Head of caudate nucleus (tissue), 42 donors: ENCODE data around the gene NPHP4.

Source experiments
- DNase-seq, 42 donors: peaks; one replicate each; pipeline versions ENCODE4 v3.0.0 to v3.0.0-alpha.2; 2020 to 2021; ENCODE audit warnings: mixed read lengths in 7 of 42
- intact Hi-C: fragments of 100-400 bp; cut with DNase I; formaldehyde crosslinking; loops from one replicate; pipeline ENCODE4 v1.15.0; 2022

Gene NPHP4

DNA sequence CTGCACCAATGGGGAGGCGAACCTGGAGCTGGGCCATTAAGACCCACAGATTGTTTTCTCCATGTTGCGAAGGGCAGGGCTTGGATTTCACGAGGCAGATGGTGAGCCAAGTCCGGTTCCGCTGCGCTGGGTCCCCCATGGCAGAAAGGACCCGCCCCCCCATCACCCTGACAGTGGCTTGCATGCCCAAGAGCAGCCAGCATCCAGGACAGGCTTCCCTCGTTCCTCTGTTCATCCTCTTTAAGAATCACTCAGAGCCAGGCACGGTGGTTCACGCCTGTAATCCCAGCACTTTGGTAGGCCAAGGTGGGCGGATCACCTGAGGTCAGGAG, 15.8 kb upstream of the NPHP4 start:
- DNase-seq, result no peak

DNA sequence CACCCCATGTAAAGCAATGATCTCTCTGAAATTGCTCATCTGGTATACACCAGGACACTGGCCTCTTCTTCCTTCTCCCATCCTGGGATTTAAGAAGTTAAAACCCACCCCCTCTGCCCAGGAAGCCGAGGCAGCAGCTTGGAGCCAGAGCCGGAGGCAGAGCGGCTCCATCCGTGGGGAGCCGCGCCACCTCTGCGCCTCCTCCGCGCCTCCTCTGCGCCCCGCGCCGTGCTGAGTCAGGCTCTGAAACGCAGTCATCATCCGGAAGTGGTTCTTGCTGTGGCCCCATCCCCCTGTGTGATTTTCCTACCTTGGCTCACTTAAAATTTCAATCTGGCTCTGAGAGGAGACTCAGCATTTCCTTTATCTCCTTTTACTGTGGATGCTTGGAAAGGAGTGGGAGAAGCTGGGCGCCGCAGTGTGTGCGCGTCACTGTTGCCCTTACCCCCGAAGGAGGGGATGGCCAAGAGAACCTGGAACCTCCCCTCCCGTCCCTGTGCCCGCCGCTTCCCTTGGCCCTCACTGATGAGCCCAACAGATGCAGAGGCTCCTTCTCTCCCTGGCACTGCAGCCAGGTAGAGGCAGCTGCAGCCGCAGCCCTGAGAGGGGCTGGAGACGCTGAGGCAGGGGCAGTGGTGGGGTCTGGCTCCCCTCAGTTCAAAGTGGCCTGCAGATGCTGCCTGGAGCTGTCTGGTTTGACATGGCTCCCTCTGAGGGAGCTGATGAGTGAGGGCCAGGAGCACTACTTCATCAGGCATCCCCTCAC, 15.3 kb upstream of the NPHP4 start:
- DNase-seq, result peak in 26 of 42 donors; percentile 28 to 81 (median 63)
- intact Hi-C loops, result no loop called here

More for the DNA sequence above, 15.8 kb upstream of the NPHP4 start:
- intact Hi-C loops, result no loop called here

DNA sequence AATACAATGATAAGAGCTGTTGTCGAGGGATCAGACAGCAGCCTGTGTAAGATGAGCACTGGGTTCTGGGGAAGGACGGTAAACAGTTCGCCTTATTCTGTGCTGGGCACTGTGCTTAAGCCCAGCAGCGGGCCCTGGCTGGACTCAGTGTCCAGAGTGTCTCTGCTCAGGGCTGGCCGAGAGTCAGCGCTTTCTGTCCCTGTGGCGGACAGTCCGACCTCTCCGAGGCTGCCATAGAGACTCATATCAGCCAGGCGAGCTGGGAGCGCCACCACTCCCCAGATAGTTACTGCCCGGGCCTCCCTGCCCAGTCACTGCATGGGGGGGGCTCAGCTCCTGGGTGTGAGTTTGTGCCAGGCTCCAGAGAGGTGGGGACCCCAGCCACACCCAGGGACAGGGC, 14.7 kb upstream of the NPHP4 start:
- intact Hi-C loops, result no loop called here
- DNase-seq, result peak in 5 of 42 donors; percentile 2 to 31 (median 22)

DNA sequence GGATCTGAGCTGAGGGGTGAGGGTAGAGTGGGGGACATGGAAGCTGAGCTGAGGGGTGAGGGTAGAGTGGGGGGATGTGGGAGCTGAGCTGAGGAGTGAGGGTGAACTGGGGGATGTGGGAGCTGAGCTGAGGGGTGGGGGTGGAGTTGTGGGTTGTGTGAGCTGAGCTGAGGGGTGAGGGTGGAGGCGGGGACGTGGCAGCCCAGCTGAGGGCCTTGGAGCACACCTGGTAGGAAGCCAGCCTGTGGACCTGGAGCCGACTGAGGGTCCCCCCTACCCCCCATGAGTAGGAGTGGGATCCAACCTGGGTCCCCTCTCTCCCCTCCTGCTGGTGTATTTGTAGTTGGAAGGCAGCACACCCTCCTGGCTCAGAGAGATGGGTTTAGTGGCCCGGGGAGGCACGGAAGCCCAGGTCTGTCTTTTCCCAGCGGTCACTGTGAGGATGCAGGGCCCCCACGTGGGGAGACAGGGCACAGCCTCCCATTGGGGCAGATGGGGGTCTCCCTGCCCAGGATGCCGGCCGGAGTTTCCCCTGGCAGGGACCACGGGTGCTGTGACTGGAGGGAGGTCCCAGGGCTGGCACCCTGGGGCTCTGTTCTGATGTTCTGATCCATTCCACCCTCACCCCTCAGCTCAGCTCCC, 13.2 kb upstream of the NPHP4 start:
- intact Hi-C loops, result no loop called here
- DNase-seq, result peak in 11 of 42 donors; percentile 1 to 35 (median 13)

DNA sequence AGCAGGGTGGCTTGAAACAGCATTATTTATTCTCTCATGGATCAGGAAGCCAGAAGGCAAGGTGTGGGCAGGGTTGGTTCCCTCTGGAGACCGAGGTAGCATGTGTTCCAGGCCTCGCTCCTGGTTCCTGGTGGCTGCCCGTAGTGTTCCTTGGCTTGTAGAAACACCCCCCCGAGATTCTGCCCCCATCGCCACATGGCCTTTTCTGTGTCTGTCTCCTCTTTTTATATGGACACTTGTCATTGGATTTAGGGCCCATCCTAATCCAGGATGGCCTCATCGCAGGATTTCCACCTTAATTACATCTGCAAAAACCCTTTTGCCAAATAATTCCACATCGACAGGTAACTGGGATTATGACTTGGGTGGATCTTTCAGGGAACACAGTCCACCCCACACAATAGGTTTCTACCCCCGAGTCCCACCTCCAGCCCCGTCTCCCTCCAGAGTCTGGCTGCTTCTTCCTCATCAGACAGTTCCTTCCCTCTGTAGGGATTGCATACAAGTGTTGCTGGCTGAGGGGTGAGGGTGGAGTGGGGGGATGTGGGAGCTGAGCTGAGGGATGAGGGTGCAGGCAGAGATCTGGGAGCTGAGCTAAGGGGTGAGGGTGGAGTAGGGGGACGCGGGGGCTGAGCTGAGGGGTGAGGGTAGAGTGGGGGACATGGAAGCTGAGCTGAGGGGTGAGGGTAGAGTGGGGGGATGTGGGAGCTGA, 12.3 kb upstream of the NPHP4 start:
- intact Hi-C loops, result no loop called here
- peak in 11 of 42 donors; percentile 9 to 71 (median 29) for DNase-seq

DNA sequence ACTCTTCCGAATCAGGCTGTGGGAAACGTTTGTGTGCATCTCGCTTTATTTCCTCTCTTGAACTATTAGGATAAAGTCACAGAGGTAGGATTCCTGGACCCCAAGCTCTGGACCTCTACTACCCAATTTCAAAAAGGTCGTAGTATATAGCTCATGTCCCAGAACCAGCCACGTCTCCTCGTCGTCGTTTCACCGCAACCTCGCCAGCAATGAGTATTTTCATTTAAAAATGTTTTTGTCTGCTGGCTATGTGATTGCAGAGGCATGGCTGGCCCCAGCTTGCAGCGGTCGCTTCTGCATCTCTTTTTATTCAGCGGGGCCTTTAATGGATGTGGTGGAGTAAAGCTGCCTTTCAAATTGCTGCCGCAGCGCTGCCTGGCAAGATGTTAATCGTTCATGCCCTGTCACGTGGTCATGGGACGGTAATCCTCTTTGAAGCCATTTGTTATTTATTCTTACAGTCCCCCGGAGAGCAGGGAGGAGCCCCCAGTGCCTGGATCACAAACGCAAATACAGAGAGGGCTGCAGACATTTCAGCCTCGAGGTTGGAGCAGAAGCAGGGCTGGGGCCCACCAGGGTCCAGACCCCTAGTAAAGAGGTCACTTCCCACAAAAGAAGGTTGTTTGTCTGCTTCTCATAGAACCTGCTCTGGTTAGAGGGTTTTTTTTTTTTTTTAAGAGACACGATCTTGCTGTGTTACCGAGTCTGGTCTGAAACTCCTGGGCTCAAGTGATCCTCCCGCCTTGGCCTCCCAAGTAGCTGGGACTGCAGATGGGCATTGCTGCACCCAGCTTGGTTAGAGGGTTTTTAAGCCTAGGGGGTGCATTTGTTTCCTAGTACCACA, 11.6 kb upstream of the NPHP4 start:
- peak in 11 of 42 donors; percentile 1 to 31 (median 12) for DNase-seq
- intact Hi-C loops, result no loop called here

DNA sequence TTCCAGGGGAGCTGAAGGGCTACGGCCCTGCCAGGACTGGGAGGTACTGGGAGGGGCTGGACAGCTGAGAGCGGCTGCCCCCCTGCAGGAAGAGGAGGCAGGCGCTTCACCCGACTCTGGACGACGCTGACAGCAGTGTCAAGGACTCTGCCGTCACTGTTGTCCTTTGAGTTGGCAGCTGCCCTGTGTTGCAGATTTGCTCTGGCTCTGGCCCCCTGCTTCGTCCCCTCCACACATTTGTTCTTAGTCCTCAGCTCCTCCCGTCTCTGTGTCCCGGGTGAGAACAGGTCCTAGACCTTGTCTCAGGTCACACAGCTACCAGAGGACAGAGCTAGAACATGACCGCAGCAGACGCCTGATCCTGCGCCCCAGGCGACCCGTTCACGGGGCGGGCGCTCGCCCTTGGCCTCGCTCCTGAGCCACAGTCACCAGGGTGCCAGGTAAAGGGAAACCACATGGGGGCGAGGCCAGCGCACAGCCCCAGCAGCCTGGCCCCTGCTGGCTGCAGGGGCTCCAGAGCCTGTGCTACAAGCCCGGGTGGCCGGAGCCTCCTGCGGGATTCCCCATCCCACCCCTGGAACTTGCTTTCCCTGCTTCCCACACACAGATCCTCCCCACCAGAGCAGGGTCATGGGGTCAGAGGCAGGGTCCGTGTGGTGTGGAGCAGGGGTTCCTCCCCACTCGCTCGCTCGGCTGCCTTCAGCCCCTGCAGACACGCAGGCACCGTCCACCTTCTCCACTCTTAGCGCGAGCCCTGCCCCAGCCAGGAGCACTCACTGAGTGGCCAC, 10.7 kb upstream of the NPHP4 start:
- DNase-seq, result peak in 9 of 42 donors; percentile 1 to 23 (median 12)

DNA sequence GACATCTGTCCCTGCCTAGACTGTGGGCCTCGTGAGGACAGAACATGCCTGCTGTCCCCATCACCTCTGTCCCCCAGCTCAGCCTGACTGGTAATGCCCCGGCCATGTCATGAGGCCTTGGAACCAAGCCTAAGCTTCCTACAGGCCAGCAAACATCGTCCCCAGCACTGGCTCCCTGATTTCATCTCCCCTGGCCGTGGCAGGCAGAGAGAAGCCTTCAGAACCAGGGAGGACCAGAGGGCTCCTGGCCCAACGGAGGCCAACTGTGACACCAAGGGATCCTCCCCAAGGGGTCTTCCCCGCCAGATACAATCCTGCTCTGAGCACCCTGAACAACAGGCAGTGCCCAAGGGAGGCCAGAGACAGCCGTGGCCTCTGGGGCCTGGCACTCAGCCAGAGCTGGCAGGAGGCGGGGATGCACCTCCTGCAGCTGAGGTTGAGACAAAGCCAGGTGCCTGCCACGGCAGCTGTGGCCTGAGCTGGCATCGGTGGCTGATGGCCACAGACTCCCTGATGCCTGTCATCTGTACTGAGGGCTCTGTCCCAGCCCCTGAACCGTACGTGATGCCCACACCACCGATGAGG, 9.9 kb upstream of the NPHP4 start:
- intact Hi-C loops, result no loop called here

More for the DNA sequence above, 10.7 kb upstream of the NPHP4 start:
- intact Hi-C loops, result no loop called here

DNA sequence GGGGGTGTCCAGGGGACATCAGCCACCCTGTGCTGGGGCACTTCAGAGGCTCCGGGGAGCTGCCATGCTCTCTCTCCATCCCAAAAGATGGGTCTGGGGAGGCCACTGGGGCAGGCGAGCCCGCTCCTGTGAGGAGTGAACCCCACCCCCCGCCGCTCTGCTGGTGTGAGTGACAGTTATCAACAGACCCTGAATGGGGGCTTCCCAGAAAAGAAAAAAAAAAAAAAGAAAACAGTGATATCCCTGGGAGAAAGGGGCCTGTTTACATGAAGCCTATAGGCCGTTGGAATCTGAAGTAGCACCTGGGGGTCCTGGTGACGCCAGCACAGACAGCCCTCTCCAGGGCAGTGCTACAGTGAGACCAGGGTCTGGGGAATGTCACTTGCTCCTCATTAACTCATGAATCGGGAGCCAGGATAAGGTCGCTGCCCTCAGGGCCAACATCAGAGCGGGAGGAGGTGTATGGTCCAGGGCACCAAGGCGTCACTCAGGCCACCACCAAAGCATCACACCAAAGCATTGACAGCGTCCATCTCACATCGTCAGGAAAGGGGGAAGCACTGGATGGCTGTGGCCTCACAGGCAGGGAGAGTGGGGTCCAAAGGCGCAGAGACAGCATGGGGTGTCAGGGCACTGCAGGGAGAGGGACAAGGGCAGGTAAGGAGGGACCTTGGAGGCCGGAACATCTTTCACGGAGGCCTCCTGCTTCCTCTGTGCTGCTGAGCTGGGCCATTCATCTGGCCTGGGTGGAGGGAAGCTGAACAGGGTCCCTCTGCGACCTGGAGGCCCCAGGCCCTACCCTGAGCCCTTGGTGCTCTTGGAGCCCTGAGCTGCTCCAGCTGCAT, 8.4 kb upstream of the NPHP4 start:
- peak in 8 of 42 donors; percentile 2 to 28 (median 13) for DNase-seq
- intact Hi-C loops, result no loop called here

More for the DNA sequence above, 9.9 kb upstream of the NPHP4 start:
- DNase-seq, result peak in 10 of 42 donors; percentile 6 to 31 (median 14)

DNA sequence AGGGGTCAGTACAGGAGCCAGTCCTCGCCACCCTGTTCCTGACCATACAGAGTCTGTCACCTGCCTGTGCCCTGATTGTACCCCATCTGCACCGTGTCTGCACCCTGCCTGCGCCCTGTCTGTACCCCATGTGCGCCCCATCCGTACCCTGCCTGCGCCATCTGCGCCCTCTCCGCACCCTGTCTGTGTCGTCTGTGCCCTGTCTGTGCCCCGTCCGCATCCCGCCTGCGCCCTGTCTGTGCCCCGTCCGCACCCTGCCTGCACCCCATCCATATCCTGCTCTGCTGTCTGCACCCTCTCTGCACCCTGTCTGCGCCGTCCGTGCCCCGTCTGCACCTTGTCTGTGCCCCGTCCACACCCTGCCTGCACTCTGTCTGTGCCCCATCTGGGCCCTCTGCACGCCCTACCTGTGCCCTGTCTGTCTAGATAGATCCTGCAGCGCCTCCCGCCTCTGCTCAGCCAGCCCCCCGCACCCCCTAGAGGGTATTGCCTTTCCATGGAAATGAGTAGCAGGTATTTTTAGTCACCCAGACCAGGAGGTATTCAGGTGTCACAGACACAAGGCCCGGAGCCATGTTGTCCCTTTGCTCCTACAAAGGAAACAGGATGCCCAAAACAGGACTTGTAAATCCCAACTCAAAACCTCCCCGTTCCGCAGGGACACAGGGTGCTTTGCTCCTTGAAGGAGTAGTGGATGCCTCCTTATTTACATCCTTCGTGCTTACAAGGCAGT, 7.7 kb upstream of the NPHP4 start:
- peak in 9 of 42 donors; percentile 9 to 30 (median 15) for DNase-seq
- intact Hi-C loops, result no loop called here

DNA sequence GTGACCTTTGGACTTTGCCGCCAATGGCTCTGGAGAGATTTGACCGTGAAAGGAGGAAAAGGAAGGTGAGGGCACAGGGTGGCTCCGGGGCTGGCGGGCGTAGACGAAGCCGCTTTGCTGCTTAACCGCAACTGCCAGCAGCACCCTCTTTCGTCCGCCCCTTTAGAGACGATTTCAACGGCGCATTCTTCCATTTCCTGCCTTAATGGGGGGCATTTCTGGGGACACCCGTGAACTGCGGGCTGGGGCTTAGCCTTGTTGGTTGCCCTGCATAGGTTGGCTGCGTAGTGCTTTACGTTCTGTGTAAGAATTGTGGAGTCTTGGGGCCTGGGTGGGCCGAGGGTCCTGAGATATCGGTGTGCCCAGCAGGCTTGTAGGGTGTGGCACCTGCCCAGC, 6.7 kb upstream of the NPHP4 start:
- peak in 7 of 42 donors; percentile 1 to 28 (median 6) for DNase-seq
- intact Hi-C loops, result no loop called here

DNA sequence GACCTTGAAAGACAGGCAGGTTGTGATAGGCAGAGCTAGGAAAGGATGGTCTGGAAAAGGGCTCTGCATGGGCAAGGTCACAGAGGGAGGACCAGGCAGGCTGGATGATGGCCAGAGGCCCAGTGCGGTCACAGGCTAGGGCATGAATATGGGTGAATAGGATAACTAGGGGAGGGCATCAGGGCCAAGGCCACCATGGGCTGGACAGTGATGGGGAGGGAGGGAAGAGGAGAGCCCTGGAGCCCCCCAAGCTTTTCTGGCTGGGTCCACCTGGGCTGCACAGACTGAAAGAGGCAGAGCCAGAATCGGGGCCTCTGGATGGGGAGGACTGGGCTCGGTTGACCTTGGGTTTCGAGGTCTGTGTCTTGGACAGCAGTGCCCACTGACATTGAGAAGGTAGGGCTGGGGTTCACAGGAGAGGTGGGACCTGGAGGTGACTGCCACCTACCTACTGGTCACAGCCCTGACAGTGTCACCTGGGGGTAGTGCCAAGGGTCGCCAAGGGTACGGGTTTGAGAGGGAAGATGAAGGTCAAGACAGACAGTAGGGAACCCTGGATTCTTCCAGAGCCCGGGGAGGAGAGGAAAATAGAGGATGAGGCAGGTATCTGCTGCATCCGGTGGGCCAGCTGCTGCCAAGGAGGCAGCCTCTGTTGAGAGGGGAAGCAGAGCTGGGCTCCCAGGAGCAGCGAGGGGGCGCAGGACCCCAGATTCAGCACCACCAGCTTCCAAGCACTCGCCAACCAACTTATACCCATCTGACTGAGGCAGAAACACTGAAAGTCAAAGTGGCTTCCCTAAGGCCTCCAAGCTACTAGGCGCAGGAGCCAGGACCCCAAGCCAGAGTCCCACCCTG, 6.1 kb upstream of the NPHP4 start:
- intact Hi-C loops, result no loop called here
- peak in 5 of 42 donors; percentile 1 to 21 (median 5) for DNase-seq

DNA sequence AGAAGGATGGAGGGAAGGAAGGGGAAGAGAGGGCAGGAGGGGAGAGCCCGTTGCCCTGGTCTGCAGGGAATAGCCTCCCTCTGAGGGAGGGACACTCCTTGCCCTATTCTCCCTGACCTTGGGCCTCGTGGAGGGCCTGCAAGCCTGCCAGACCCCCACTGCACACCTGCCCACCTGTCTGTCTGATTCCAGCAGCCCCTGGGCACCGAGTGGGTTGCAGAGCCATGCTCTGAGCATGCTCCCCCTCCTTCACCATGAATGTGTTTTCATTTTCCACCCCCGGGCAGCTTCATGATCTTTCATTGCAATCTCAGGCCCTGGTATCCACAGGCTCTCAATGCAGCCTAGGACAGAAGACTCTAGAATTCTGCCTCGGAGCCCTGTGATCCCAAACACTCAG, 5.1 kb upstream of the NPHP4 start:
- intact Hi-C loops, result no loop called here
- DNase-seq, result peak in 6 of 42 donors; percentile 23 to 41 (median 30)

DNA sequence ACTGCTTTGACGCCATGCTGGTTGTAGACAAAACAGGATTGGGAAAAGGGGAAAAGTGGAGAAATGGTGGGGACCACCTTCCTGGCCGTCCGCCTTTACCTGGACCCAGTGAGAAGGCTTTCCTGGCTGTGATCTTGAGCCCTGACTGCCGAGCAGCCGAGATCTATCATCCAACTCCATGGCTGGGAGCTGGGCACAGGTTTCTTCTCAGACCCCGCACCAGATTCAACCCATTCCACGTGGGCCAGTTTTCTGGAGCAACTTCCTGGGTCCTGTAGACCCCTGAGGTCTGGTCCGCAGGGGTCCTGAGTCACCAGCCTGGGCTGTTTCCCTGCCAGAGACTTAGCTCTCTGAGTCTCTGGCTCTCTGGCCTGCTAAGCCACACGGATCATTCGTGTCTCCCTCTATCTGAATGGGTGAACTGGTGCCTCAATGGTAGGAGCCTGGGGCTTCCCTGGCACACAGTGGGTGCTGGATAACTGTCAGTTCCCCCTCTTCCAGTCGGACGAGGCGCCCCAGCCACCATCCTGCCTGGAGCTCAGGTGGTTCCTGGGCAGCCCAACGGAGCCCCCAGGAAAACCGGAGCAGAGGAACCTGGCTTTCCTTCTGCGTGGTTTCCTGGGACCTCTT, 4.5 kb upstream of the NPHP4 start:
- DNase-seq, result peak in 1 of 42 donors; percentile 26
- intact Hi-C loops, result no loop called here
